GM12892 (cell line): ENCODE data around the gene CACNA2D1.

ENCODE experiments used
- POLR2A ChIP-seq: IDR thresholded peaks from 2 replicates; pipeline ENCODE4 v1.6.1; 2011; ENCODE audit warnings: low read depth, low read length, control low read depth
- POLR2AphosphoS5 ChIP-seq: IDR thresholded peaks from 2 replicates; pipeline ENCODE4 v1.6.1; 2011; ENCODE audit warnings: low read depth, low read length, control low read depth
- TAF1 ChIP-seq: IDR thresholded peaks from 2 replicates; pipeline ENCODE4 v1.6.1; 2011; ENCODE audit warnings: low read depth, mild to moderate bottlenecking, control low read depth, low read length, borderline replicate concordance

DNA sequence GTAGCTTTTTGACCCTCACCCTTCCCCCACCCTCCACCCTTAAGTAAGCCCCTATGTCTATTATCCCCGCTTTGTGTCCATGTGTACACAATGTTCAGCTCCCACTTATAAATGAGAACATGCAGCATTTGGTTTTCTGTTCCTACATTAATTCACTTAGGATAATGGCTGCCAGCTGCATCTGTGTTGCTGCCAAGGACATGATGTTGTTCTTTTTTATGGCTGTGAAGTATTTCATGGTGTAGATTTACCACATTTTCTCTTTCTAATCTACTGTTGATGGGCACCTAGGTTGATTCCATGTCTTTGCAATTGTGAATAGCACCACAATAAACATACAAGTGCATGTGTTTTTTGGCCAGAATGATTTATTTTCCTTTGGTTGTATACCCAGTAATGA, 232.2 kb downstream of the CACNA2D1 start:
- TF ChIP-seq POLR2AphosphoS5 (no peak), POLR2A (no peak), TAF1 (no peak)
